Panc1 (cell line): Measurements from ENCODE around the gene ATP1B3. TPM values are rescaled to one million over a fixed set of nuclear protein-coding genes. Genes with fewer than 3 reads are reported as not detected.

Experiments
- ATAC-seq: fragments of 200-7000 bp; cut with Tn5 transposase; 2 replicates; pipeline ENCODE4 v1.9.1; 2020; ENCODE audit warnings: mild to moderate bottlenecking, moderate library complexity
- BruUV-seq: library from RNA; stranded (reverse); fragments of 400-500 nt; replicated peaks from 2 replicates; lab custom pipeline; 2021; lab: Mats Ljungman, UMichigan
- CTCF ChIA-PET: fragments of 300-600 bp; sonication (Branson Sonifier 250); formaldehyde crosslinking; loops from one replicate; lab custom pipeline; 2022; ENCODE audit warnings: antibody characterized with exemption; lab: Charles Lee
- POLR2A ChIA-PET: fragments of 300-600 bp; sonication (Branson Sonifier 250); formaldehyde crosslinking; loops from one replicate; lab custom pipeline; 2022; ENCODE audit warnings: antibody characterized with exemption; lab: Charles Lee
- DNase-seq: peaks from one replicate; pipeline ENCODE4 v3.0.0-alpha.2; 2010; ENCODE audit warnings: low read depth, low spot score
- H3K27ac ChIP-seq: 2 replicates; pipeline ENCODE4 v1.5.1; 2011; ENCODE audit warnings: mild to moderate bottlenecking, low read length, inconsistent platforms
- H3K27me3 ChIP-seq: fragments of 200-500 bp; sonication (Bioruptor generic); 2 replicates; pipeline ENCODE4 v1.6.0; 2014; ENCODE audit warnings: low read length, inconsistent platforms; ENCODE audit not compliant: control insufficient read depth, insufficient read depth
- H3K36me3 ChIP-seq: fragments of 200-500 bp; sonication (Bioruptor generic); 2 replicates; pipeline ENCODE4 v1.5.1; 2014; ENCODE audit warnings: inconsistent platforms, mild to moderate bottlenecking, low read length, moderate library complexity; ENCODE audit not compliant: control insufficient read depth, insufficient read depth
- H3K4me1 ChIP-seq: 2 replicates; pipeline ENCODE4 v1.5.1; 2011; ENCODE audit warnings: inconsistent platforms, mild to moderate bottlenecking, low read length, moderate library complexity; ENCODE audit not compliant: control insufficient read depth, insufficient read depth
- H3K4me3 ChIP-seq, 2 experiments: 2 replicates each; pipeline ENCODE4 v1.5.1; 2011 to 2012; ENCODE audit warnings: low read depth in 2 of 2, low read length in 2 of 2, mild to moderate bottlenecking in 2 of 2, inconsistent platforms in 1 of 2, moderate library complexity in 1 of 2
- H3K9me3 ChIP-seq: fragments of 200-500 bp; sonication (Bioruptor generic); 2 replicates; pipeline ENCODE4 v1.5.1; 2014; ENCODE audit warnings: low read depth, mild to moderate bottlenecking, inconsistent platforms, low read length, moderate library complexity; ENCODE audit not compliant: control insufficient read depth, insufficient read depth
- CTCF ChIP-seq: fragments of 450-650 bp; IDR thresholded peaks from 2 replicates; pipeline ENCODE4 v1.5.1; 2017; ENCODE audit warnings: mild to moderate bottlenecking
- POLR2AphosphoS5 ChIP-seq: IDR thresholded peaks from 2 replicates; pipeline ENCODE4 v1.6.1; 2012; ENCODE audit warnings: mild to moderate bottlenecking, low read depth, low read length, moderate library complexity
- REST ChIP-seq, 2 experiments: IDR thresholded peaks; 2 replicates each; pipeline ENCODE4 v1.6.1; 2011 to 2012; ENCODE audit warnings: low read depth in 2 of 2, control low read depth in 1 of 2, low read length in 1 of 2, mild to moderate bottlenecking in 1 of 2, moderate library complexity in 1 of 2; ENCODE audit not compliant: insufficient read depth in 1 of 2
- SIN3A ChIP-seq: IDR thresholded peaks from 2 replicates; pipeline ENCODE4 v1.6.1; 2012; ENCODE audit warnings: low read depth, mild to moderate bottlenecking, low read length, moderate library complexity, borderline replicate concordance; ENCODE audit not compliant: insufficient read depth
- TCF7L2 ChIP-seq: IDR thresholded peaks from 2 replicates; pipeline ENCODE4 v1.6.1; 2011; ENCODE audit warnings: mild to moderate bottlenecking, low read depth, low read length, inconsistent platforms
- in situ Hi-C: cut with HindIII; loops from 2 replicates; pipeline ENCODE4 v1.10.0; 2016; ENCODE audit warnings: low sequenced_read_pairs, low pct_unique_long_range_greater_than_20kb
- intact Hi-C: fragments of 100-400 bp; cut with micrococcal nuclease; formaldehyde crosslinking; loops from one replicate; pipeline ENCODE4 v1.10.0; 2022; ENCODE audit not compliant: unreplicated experiment
- total RNA-seq: library from RNA; stranded (reverse); gene quantifications from one replicate; pipeline ENCODE4 v1.2.1, GENCODE V29; 2021; ENCODE audit not compliant: unreplicated experiment

Gene ATP1B3
- total RNA-seq, 1 experiment from 2014 or later = 201 TPM

GRCh38 chr3:141939759-141940158 lies 63.3 kb downstream of the ATP1B3 start:
- no peaks in the 10 kb centered on the region for H3K36me3 ChIP-seq
- no peaks in the 10 kb centered on the region for H3K27me3 ChIP-seq
- in situ Hi-C loops (no loop called here), intact Hi-C loops (no loop called here)
- CTCF ChIA-PET = no interaction called here
- ATAC-seq = peak; percentile 60
- H3K4me1 ChIP-seq = peaks cover 31% of the 10 kb centered on the region
- no TSS peak for BruUV-seq
- POLR2A ChIA-PET = no interaction called here
- TF ChIP-seq TCF7L2 = no peak
- TF ChIP-seq CTCF = no peak
- TF ChIP-seq SIN3A = no peak
- no peak for TF ChIP-seq REST (IDR thresholded peaks at IDR 0.05; ENCODE audit: insufficient read depth in 1 of 2, low read depth in 2 of 2, low read length in 1 of 2)
- no peak for TF ChIP-seq POLR2AphosphoS5
- DNase-seq = no peak
- no peaks in the 10 kb centered on the region for H3K9me3 ChIP-seq
- 0 out of 4 replicates have a peak overlapping the region, but pooled peaks of 1 of the 2 experiments have one; percentile 9 for H3K4me3 ChIP-seq
- peak overlapping the region; percentile 80 for H3K27ac ChIP-seq

GRCh38 chr3:141940194-141940776 lies 63.8 kb downstream of the ATP1B3 start:
- DNase-seq (peak; percentile 42), ATAC-seq (peak; percentile 91)
- CTCF ChIA-PET = no interaction called here
- in situ Hi-C loops = no loop called here
- POLR2A ChIA-PET = no interaction called here
- H3K9me3 ChIP-seq = no peaks in the 10 kb centered on the region
- H3K27me3 ChIP-seq = no peaks in the 10 kb centered on the region
- no TSS peak for BruUV-seq
- H3K27ac ChIP-seq = peak overlapping the region; percentile 80
- H3K36me3 ChIP-seq = no peaks in the 10 kb centered on the region
- TF ChIP-seq TCF7L2 (peak; percentile 87), CTCF (no peak)
- H3K4me1 ChIP-seq = peaks cover 31% of the 10 kb centered on the region
- H3K4me3 ChIP-seq = 0 out of 4 replicates have a peak overlapping the region, but pooled peaks of 1 of the 2 experiments have one; percentile 9
- intact Hi-C loops = no loop called here
